ENCODE results near the gene NUAK2.

DNA sequence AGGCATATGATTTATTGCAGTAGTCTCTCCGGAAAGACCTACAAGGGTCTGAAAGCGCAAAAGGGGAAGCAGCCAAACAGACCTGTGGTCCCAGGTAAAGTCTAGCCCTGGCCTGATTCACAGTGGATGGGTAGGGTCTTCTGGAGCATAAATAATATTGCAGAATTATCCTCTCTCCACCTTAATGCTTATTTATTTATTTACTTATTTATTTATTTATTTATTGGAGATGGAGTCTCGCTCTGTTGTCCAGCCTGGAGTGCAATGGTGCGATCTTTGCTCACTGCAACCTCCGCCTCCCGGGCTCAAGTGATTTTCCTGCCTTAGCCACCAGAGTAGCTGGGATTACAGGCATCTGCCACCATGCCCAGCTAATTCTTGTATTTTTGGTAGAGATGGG is 46.9 kb upstream of the NUAK2 start:
- TF ChIP-seq, protein P1, sequence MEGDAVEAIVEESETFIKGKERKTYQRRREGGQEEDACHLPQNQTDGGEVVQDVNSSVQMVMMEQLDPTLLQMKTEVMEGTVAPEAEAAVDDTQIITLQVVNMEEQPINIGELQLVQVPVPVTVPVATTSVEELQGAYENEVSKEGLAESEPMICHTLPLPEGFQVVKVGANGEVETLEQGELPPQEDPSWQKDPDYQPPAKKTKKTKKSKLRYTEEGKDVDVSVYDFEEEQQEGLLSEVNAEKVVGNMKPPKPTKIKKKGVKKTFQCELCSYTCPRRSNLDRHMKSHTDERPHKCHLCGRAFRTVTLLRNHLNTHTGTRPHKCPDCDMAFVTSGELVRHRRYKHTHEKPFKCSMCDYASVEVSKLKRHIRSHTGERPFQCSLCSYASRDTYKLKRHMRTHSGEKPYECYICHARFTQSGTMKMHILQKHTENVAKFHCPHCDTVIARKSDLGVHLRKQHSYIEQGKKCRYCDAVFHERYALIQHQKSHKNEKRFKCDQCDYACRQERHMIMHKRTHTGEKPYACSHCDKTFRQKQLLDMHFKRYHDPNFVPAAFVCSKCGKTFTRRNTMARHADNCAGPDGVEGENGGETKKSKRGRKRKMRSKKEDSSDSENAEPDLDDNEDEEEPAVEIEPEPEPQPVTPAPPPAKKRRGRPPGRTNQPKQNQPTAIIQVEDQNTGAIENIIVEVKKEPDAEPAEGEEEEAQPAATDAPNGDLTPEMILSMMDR (IDR thresholded peaks at IDR 0.05): no peak
- no peak for TF ChIP-seq POLR2AphosphoS5 (IDR thresholded peaks at IDR 0.05)
- TF ChIP-seq POLR2A (IDR thresholded peaks at IDR 0.05): no peak
- no peak for TF ChIP-seq EP300 (IDR thresholded peaks at IDR 0.05)

Data from stomach (tissue), 4 donors.